ENCODE measurements around the gene TEX19. TPM values are rescaled to one million over a fixed set of nuclear protein-coding genes. Genes with fewer than 3 reads are reported as not detected.
"Not testable (repeated sequence)": the region's sequence is repeated elsewhere in the genome, so short reads cannot be mapped to it uniquely, and the experiment has no call there.

Gene TEX19
- total and polyA plus RNA-seq, 2 of the 4 experiments (the other 2 are of a cell fraction): under 0.01 to 0.03 TPM

DNA sequence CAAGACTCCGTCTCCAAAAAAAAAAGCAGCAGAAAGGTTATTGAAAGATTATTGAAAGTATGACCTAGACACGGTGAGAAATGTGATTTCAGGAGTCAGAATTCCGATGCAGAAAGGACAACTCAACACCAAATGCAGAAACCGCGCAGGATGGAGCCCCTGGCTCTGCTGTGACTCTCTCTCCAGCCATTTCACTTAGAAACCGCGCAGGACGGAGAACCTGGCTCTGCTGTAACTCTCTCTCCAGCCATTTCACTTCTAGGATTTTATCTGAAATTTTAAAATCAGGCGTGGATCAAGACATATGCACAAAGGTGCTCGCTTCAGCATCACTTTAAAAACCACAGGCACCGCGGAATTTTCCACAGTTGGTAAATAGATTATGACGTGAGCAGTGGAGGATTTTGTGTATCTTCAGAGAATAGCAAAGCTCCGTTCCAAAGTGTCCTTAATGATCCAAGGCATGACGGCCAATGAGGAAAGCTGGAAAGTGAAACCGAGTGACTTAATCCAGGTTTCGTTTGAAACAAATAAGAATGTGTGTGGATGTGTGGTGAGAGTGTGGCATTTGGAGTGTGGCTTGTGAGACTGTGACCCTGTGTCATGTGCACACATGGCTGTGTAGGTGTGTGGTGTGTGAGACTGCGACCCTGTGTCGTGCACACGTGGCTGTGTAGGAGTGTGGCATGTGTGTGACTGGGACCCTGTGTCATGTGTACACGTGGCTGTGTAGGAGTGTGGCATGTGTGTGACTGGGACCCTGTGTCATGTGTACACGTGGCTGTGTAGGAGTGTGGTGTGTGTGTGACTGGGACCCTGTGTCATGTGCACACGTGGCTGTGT lies 22.0 kb downstream of the TEX19 start (continued):
- TF ChIP-seq SMC3 (IDR thresholded peaks at IDR 0.05; ENCODE audit: low read depth, low read length): no peak

DNA sequence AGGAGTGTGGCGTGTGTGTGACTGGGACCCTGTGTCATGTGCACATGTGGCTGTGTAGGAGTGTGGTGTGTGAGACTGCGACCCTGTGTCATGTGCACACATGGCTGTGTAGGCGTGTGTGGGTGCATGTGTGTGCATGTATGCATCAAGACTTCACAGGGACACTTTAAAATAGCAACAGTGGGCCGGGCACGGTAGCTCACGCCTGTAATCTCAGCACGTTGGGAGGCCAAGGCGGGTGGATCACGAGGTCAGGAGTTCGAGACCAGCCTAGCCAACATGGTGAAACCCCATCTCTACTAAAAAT lies 22.6 kb downstream of the TEX19 start:
- H3K23ac ChIP-seq (ENCODE audit: low read depth, low read length); H3K4ac ChIP-seq (ENCODE audit: low read depth, low read length); H3K18ac ChIP-seq (ENCODE audit: low read depth, low read length); H3K56ac ChIP-seq (ENCODE audit: extremely low read depth, insufficient read depth, low read length); H2BK20ac ChIP-seq (ENCODE audit: low read depth, low read length); H2AFZ ChIP-seq (replicated peaks; ENCODE audit: low read length, poor library complexity); CTCF ChIA-PET; DNase-seq; POLR2A ChIA-PET (ENCODE audit: unreplicated experiment); in situ Hi-C loops (cut with MboI; ENCODE audit: low sequenced_read_pairs); H3K36me3 ChIP-seq (ENCODE audit: control insufficient read depth, insufficient read depth, low read length); H2BK5ac ChIP-seq (ENCODE audit: low read depth, low read length, poor library complexity, severe bottlenecking); H2AK9ac ChIP-seq (replicated peaks; ENCODE audit: low read depth, low read length, poor library complexity); H3K27ac ChIP-seq (ENCODE audit: insufficient read depth, low read length); H3K14ac ChIP-seq (replicated peaks; ENCODE audit: low read depth, low read length); ATAC-seq (ENCODE audit: low read depth); H3K9ac ChIP-seq (ENCODE audit: low read depth, low read length); H3K79me1 ChIP-seq (ENCODE audit: low read depth in 1 of 2, low read length in 2 of 2); dilution Hi-C loops (cut with HindIII; ENCODE audit: low sequenced_read_pairs, unreplicated experiment); H3K9me1 ChIP-seq (ENCODE audit: insufficient read depth, low read length); H4K20me1 ChIP-seq (ENCODE audit: insufficient read depth, low read length); H4K91ac ChIP-seq (ENCODE audit: insufficient read depth, low read depth, low read length); H2BK15ac ChIP-seq (ENCODE audit: low read depth, low read length); intact Hi-C loops (cut with micrococcal nuclease); H3K9me3 ChIP-seq (ENCODE audit: control insufficient read depth, insufficient read depth, low read length); H4K5ac ChIP-seq (ENCODE audit: low read depth, low read length); H3K4me3 ChIP-seq (ENCODE audit: insufficient read depth, low read depth, low read length); H3K4me1 ChIP-seq (ENCODE audit: control insufficient read depth, insufficient read depth, low read length); H2BK120ac ChIP-seq (ENCODE audit: low read depth, low read length); H4K8ac ChIP-seq (ENCODE audit: low read depth in 2 of 2, low read length in 2 of 2); H3K4me2 ChIP-seq (ENCODE audit: low read depth, low read length); BruUV-seq (replicated peaks): not testable (repeated sequence)
- peak overlapping the region; percentile 73; the same call in 1 of the 2 replicates for H2AK5ac ChIP-seq (ENCODE audit: low read depth, low read length)
- WGBS, 2 experiments (ENCODE audit: extremely low coverage in 2 of 2, insufficient read length in 1 of 2): 83% methylated on average over 1 of the region's 10 CpGs; no CpG with 5 or more reads in 1 of the 2 experiments
- H3K27me3 ChIP-seq (ENCODE audit: control insufficient read depth, insufficient read depth, low read length): peaks cover 44% of the 10 kb centered on the region

GRCh38 chr17:82382220-82382932 lies 23.3 kb downstream of the TEX19 start:
- H3K4ac ChIP-seq (ENCODE audit: low read depth, low read length); H3K4me2 ChIP-seq (ENCODE audit: low read depth, low read length); H4K91ac ChIP-seq (ENCODE audit: insufficient read depth, low read depth, low read length); H2BK15ac ChIP-seq (ENCODE audit: low read depth, low read length); H3K4me1 ChIP-seq (ENCODE audit: control insufficient read depth, insufficient read depth, low read length); H3K14ac ChIP-seq (replicated peaks; ENCODE audit: low read depth, low read length); H3K4me3 ChIP-seq (ENCODE audit: insufficient read depth, low read depth, low read length); H2BK20ac ChIP-seq (ENCODE audit: low read depth, low read length); H4K8ac ChIP-seq (ENCODE audit: low read depth in 2 of 2, low read length in 2 of 2); H2AK9ac ChIP-seq (replicated peaks; ENCODE audit: low read depth, low read length, poor library complexity); H3K56ac ChIP-seq (ENCODE audit: extremely low read depth, insufficient read depth, low read length); H3K9me1 ChIP-seq (ENCODE audit: insufficient read depth, low read length); POLR2A ChIA-PET (ENCODE audit: unreplicated experiment); H3K79me1 ChIP-seq (ENCODE audit: low read depth in 1 of 2, low read length in 2 of 2); H4K5ac ChIP-seq (ENCODE audit: low read depth, low read length); H2BK5ac ChIP-seq (ENCODE audit: low read depth, low read length, poor library complexity, severe bottlenecking); H2AFZ ChIP-seq (replicated peaks; ENCODE audit: low read length, poor library complexity); CTCF ChIA-PET; H4K20me1 ChIP-seq (ENCODE audit: insufficient read depth, low read length); intact Hi-C loops (cut with micrococcal nuclease); BruUV-seq (replicated peaks); H3K9me3 ChIP-seq (ENCODE audit: control insufficient read depth, insufficient read depth, low read length); H3K27ac ChIP-seq (ENCODE audit: insufficient read depth, low read length); H3K9ac ChIP-seq (ENCODE audit: low read depth, low read length); ATAC-seq (ENCODE audit: low read depth); DNase-seq; in situ Hi-C loops (cut with MboI; ENCODE audit: low sequenced_read_pairs); H3K23ac ChIP-seq (ENCODE audit: low read depth, low read length); H3K36me3 ChIP-seq (ENCODE audit: control insufficient read depth, insufficient read depth, low read length); H2BK120ac ChIP-seq (ENCODE audit: low read depth, low read length); H3K18ac ChIP-seq (ENCODE audit: low read depth, low read length); H2AK5ac ChIP-seq (ENCODE audit: low read depth, low read length); dilution Hi-C loops (cut with HindIII; ENCODE audit: low sequenced_read_pairs, unreplicated experiment): not testable (repeated sequence)
- 88% methylated on average over 6 of the region's 21 CpGs; no CpG with 5 or more reads in 1 of the 2 experiments for WGBS, 2 experiments (ENCODE audit: extremely low coverage in 2 of 2, insufficient read length in 1 of 2)
- H3K27me3 ChIP-seq (ENCODE audit: control insufficient read depth, insufficient read depth, low read length): peaks cover 52% of the 10 kb centered on the region

Measured in IMR-90 (cell line).